ENCODE measurements around the gene UNC5CL.

- TF ChIP-seq ZNF416 (CRISPR knock-in tag; IDR thresholded peaks at IDR 0.05): no peak
- no peak for TF ChIP-seq USF1 (CRISPR knock-in tag; IDR thresholded peaks at IDR 0.05)
- TF ChIP-seq CTCF (IDR thresholded peaks at IDR 0.05): no peak
- no peak for TF ChIP-seq HMGA2 (CRISPR knock-in tag; IDR thresholded peaks at IDR 0.05)
- TF ChIP-seq TP53 (CRISPR knock-in tag; IDR thresholded peaks at IDR 0.05): no peak
- no peak for TF ChIP-seq ATF1 (CRISPR knock-in tag; IDR thresholded peaks at IDR 0.05)
- TF ChIP-seq ATF2 (CRISPR knock-in tag; IDR thresholded peaks at IDR 0.05; ENCODE audit: borderline replicate concordance, low read depth): no peak
Observed at GRCh38 chr6:41045664-41046063, 6.6 kb upstream of the UNC5CL start.

Measured in WTC11 (cell line).